HG03469 (cell line): ENCODE data around the gene ANKH.
"Not testable (repeated sequence)": the region's sequence is repeated elsewhere in the genome, so short reads cannot be mapped to it uniquely, and the experiment has no call there.

Experiments
- ATAC-seq: cut with Tn5 transposase; IDR thresholded peaks from one replicate; pipeline ENCODE4 v1.9.1; 2021; ENCODE audit warnings: mild to moderate bottlenecking, moderate library complexity, moderate number of reproducible peaks; ENCODE audit not compliant: unreplicated experiment

ANKH gene

DNA sequence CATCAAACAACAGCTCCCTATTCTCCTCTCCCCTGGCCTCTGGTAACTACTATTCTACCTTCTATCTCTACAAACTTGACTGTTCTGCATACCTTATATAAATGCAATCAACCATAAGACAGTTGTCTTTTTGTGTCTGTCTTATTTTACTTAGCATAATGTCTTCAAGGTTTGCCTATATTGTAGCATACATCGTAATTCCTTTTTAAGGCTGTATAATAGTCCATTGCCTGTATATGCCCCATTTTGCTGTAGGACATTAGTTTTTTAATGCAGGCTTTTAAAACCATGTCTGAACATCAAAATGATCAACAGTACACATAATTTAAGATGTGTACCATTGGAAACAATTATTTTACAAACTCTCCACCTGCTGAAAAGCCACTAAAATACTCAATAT is 12.4 kb downstream of the ANKH start:
- ATAC-seq: no peak

DNA sequence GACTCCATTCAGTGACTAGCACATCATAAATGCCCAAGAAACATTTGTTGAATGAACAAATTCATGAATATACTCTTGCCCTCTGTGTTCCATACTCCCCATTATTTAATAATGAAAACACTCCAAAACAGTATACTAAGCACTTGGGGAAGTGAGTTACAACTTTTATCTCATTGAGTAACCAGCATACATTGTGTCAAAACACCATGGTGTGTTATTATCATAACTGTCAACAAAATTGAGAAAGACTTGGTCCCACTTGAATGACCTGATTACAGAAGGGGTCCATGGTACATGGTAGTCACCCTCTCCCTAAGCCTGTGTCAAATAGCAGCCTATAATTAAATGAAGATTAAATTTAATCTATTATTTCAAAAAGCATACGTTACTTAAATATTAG is 16.2 kb downstream of the ANKH start:
- ATAC-seq: no peak

DNA sequence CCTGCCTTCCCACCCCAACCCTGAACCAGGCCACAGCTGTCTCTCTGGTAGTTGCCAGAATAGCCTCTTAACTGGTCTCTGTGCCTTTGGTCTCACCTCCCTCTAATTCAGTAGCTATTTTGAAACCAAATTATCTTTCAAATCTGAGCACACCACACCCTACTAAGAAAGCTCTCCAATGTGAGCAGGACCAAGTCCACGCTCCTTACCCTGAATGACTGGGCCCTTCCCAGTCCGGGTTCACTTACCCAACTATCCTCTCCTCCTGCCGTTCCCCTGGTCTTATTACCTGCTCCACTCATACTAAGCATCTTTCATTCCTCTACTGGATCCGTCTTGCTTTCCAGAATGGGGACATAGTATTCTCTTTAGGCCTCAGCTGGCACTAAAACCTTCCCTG is 16.8 kb downstream of the ANKH start:
- ATAC-seq: no peak

DNA sequence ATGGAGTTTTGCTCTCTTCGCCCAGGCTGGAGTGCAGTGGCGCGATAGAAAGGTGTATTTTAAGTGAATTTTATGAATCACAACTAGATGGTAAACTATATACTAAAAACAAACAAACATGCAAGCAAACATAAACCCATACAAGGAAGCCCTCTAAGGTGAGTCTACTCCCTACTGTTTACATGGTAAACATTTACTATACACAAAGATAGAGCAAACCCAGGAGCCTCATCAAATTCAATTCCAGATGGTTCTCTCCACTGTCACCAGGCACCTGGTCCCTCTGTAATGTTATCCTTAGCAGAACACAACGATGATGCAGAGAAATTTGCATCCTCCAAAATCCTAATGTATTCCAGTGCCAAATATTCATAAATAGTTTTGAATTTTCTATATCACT is 17.9 kb downstream of the ANKH start:
- ATAC-seq: no peak

DNA sequence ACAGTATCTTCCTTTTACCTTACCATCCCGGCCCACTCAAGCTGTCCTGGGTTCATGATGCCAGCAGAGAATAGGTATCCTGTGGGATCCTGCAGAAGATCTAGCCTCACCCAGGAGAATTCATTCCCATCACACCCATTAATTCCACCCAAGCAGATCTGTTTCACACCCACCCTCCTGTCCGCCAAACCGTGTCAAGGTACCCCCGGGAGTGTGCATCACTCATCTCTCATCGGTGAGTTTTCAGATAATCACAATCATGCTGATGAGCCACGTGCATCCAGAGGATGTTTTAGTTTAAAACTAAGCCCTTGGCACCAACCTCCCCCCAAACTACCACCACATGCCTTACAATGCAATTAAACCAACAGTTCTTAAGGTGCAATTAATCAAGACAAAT is 18.8 kb downstream of the ANKH start:
- no peak for ATAC-seq

DNA sequence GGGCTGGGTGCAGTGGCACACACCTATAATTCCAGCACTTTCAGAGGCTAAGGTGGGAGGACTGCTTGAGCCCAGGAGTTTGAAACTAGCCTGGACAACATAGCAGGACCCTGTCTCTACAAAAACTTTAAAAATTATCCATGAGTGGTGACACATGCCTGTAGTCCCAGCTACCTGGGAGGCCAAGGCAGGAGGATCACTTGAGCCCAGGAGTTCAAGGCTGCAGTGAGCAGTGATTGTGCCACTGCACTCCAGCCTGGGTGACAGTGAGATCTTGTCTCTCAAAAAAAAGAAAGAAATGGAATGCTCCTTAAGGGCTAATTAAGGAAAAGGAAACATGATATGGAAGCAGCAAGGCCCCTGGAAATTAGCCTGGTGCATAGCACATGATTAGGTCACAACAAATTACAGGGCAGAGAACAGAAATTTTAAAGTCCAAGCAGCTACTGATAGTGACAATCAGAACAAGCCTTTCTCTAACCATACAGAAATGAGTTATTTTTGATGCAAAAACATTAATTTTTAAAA is 19.5 kb downstream of the ANKH start:
- ATAC-seq: no peak

DNA sequence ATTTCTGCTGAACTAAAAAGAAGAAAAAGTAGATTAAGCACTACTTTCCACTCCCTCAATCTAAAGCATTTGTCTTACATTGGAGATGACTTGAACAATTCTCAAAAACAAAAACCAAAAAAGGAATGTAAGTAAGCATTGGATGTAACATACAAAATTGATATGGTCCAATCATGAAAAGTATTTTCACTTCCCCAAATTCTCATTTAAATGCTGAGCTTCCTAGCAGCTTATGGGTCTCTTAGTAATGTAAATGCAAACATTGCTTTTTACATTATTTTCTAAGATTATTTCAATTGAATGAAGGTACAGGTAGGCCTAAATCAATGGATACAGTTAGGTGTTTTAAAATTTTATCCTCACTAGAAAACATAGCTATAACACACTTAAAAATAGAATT is 20.0 kb downstream of the ANKH start:
- ATAC-seq: no peak

DNA sequence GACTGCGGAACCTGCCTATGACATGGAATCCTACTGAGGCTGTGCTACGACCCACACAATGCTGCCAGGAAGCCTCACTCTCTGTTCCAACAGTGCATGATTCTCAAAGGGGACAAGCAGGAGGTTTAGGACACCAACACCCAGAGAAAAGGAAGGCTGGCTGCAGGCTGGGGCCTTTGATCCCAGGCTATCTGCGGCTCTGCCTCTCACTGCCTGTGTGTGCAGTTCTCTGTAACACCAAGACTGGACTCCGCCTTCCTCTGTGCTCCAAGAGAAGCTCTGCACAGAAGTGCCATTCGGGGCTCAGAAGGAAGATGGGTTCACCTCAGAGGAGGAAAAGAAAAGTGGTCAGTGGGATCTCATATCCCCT is 20.5 kb downstream of the ANKH start:
- ATAC-seq: no peak

DNA sequence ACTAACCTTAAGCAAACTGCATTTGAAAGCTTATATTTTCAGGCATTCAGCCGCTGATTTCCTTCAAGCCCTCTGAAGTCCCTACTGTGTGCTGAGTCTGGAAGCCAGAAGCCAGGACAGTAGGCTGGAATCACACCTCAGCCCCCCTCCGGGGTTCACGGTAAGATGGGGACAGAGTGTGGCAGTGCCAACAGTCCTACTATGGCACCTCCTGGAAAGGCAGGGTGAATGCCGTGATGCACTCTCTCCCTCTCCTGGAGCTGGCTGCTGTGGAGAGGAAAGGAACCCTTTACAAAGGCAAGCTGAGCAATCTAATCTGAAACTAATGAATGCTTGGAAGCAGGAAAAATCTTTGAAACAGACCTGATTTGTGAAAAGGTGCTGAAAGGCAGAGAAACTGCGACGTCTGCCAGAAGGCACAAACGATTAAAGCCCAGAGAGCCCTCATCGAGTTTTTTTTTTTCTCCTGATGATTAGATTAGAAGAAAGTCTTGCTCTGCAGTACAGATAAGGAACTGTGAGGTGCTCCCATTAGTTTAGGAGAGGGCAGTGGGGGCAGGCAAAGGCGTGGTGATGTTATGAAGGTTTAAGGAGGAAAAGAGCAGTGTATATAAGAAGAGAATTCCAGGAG is 21.0 kb downstream of the ANKH start:
- no peak for ATAC-seq

DNA sequence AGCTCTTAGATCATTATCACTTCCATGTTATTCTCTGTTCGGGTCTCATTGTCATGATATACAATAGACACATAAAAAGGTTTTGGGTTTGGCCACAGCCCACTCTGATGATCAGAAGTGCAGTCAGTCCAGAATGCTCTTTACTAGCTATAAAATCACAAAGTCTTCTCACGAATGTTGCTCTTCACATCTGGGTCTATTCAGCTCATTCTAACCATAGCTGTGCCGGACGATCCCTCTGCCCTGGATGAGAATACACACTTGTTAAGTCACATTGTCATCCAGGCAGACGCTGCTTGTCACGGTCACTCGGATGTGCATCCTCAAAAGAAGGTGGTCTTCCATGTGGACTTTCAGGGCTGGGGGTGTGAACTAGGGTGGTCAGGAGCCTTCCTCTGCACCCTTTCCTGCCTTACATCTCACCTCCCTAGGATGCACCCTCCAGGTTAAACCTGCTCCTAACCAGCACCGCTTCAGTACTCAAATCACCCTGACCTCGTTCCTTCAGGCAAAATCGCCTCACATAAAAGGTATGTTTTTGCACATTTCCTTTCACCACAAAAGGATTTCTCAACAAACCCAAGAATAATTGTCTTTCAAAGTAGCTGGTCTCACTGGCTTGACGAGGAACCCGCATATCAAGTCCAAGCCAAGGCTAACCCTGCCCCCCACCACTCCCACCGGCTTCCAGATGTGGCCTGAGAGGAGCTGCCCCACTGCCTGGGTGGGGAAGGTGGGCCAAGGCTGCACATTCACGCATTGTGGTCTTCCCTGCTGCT is 21.9 kb downstream of the ANKH start:
- ATAC-seq: no peak

DNA sequence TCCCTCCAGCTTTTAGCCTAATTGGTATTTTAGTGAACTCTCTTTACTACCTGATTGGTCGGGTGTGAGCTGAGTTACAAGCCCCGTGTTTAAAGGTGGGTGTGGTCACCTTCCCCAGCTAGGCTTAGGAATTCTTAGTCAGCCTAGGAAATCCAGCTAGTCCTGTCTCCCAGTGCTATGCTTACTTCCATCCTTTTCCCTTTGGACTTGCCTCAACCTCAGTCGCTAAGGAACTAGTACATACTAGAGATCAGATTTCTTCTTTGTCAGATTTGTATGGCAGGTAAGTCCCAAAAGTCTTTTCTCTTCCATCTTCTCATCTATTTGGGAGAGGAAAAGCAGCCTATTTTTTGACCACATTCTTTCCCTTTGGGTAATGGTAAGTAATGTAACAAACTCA is 22.6 kb downstream of the ANKH start:
- not testable (repeated sequence) for ATAC-seq

DNA sequence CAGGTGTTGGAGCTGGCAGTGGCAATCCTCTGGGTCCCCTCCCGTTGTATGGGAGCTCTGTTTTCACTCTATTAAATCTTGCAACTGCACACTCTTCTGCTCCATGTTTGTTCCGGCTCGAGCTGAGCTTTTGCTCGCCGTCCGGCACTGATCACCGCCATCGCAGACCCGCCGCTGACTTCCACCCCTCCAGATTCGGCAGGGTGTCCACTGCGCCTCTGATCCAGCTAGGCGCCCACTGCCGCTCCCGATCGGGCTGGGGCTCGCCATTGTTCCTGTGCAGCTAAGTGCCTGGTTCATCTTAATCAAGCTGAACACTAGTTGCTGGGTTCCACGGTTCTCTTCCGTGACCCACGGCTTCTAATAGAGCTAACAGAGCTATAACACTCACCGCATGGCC is 23.2 kb downstream of the ANKH start:
- ATAC-seq: no peak

DNA sequence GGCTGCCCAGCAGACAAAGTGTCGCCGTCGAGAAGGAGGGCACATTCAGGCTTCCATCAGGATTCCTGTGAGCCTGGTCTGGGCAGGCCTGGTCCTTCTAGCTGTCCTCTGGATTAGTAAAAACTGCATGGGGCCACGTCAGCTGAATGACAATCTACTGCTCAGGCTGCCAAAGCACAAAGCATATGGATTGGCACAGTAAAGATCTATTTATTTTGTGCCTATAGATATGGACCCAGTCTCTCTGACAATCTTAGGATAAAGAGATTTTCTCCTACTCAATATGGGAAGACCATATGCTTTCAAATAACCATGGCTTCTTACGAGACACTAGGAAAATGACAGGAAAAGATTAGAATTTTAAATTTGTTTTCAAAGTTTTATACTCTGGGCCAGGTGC is 24.1 kb downstream of the ANKH start:
- ATAC-seq: no peak

DNA sequence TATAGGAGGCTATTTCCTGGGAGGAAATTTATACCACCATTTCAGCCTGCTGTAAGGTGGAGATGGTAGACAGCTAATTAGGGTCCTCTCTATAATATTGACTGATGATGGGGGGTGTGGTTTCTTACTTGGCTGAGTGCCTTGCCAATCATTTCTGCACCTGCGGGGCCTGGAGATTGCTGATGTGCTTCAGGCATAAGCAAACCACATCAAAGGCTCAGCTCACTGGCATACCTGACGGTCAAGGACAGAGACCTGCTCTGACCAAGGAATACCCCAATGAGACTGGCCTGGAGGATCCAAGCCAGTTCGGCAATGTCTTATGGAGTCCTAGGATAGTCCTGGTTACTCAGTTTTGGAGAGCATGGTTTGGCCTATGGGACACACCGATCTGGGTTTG is 29.5 kb downstream of the ANKH start:
- no peak for ATAC-seq

DNA sequence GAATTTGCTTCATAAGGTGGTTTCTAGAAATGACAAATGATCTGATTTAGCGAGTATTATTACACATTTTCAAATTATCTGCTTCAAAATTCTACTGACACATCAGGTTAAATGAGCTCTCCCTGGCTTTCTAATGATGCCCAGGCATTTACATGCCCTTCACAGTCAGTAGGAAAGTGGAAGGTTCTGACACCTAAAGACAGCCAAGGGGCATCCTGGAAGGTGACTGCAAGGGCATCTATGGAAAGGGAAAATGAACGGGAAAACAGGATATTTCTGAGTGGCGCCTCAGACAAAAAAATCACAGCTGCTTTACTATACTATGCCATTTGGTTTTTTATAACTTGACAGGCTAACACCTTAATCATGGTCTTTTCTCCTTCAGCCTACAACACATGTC is 31.0 kb downstream of the ANKH start:
- ATAC-seq: no peak

DNA sequence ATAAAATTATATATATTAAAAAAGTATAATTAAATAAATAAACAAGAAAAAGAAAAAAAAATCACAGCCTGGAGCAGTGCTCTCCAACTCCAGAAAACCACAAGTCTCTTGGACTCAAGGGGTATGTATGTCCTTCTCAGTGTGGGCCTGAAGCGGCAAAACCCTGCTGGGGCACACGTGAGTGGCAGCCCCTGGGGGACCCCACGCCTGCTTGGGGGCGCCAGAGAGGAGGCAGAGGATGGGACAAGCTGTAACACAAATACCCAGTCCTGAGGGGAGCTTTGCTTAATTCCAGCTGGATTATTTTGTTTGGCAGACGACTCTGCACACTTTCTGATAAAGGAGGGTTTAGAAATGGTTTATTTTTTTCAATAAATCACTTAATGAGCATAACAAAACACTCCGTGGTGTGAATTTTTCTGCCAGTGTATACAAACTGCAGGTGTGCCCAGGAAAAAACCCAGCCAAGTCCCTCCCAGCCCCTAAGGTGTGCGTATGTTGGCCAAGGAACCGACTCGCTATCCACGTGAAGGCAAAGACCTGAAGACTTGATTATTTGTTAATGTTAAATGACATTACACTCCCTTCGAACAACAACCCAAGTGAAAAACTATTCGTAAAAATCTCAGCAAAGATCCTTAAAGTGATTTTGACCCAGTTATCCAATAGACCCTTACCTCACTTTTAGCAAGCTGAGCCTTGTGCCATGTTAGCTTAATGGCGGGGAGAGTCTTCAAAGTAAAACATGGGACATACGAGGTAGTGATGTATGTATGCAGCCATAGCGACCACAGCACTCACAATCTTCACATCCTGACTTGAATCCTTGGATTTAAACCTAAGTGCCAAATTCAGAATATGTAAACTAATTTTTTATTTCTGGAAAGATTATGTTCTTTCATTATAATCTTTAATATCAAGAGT is 32.9 kb downstream of the ANKH start:
- ATAC-seq: no peak

DNA sequence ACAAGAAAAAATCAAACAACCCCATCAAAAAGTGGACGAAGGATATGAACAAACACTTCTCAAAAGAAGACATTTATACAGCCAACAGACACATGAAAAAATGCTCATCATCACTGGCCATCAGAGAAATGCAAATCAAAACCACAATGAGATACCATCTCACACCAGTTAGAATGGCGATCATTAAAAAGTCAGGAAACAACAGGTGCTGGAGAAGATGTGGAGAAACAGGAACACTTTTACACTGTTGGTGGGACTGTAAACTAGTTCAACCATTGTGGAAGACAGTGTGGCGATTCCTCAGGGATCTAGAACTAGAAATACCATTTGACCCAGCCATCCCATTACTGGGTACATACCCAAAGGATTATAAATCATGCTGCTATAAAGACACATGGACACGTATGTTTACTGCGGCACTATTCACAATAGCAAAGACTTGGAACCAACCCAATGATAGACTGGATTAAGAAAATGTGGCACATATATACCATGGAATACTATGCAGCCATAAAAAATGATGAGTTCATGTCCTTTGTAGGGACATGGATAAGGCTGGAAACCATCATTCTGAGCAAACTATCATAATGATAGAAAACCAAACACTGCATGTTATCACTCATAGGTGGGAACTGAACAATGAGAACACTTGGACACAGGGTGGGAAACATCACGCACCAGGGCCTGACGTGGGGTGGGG is 34.0 kb downstream of the ANKH start:
- ATAC-seq: not testable (repeated sequence)

DNA sequence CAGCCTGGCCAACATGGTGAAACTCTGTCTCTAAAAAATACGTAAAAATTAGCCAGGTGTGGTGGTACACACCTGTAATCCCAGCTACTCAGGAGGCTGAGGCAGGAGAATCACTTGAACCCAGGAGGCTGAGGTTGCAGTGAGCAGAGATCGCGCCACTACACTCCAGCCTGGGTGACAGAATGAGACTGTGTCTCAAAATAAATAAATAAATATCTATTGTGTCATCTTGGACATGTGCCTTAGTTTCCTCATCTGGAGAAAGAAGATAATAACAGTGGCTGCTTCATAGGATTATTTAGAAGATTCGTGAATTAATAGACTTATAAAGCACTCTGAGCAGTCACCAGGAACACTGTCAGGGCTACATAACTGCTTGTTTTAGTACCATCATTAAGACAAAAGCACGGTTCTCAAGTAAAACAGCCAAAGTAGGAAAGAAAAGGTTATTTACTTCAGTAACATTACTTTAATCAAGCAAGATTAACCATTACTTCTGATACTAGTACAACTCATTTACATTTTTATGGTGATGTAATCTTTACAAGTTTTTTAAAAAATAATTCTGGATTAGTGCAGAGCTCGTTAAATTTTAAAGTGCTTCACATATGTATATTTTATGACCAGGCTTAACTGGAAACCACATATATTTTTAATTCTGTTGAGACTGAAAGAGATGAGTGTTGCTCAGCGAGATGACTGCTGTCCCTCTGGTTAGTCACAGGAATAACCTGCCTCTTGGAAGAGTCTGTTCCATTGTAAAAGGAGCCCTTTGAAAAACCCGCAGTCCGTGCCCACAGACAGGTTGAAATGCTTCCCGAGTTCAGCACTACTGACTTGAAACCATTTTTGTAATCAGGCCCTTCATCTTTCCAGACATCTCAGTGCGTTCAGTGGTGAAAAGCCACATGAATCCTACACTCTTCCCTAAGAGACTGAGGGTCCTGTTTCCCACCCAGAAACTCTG is 36.7 kb downstream of the ANKH start:
- no peak for ATAC-seq

DNA sequence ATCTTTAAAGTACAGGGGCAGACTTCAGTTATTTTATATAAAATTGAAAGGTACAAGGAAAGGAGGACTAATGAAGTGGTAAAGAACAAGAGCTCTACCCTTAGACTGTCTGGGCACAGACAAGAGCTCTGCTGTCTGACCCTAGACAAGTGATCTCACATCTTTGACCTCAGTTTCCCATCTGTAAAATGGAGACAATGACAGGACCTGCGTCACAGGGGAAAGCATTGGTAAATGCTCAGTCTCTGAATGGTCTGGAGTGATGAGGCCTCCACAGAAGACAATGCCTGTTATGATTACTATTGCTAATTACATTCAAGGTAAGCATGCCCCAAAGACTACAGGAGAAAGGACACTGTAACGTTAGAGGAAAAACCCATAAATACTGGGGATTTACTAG is 37.5 kb downstream of the ANKH start:
- no peak for ATAC-seq

DNA sequence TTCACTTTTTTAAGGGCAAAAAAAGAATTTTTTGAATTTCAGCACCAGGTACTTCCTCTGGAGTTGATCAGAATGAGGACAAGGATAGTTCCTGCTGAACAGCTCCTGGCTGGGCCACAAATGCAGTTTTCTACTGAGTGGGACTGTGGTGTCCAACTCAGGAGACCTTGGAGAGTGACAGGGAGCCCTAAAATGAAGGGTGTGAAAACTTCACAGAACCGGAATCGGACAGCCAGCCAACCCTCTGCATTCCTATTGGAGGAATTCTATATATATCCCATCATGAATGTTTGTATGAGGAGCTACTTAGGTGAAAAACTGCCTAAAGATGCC is 40.6 kb downstream of the ANKH start:
- ATAC-seq: no peak
